Measurements from ENCODE around the gene ZNF764. TPM values are rescaled to one million over a fixed set of nuclear protein-coding genes. Genes with fewer than 3 reads are reported as not detected.

Gene ZNF764
- total RNA-seq, 1 experiment from 2014 or later = 9.1 TPM

DNA sequence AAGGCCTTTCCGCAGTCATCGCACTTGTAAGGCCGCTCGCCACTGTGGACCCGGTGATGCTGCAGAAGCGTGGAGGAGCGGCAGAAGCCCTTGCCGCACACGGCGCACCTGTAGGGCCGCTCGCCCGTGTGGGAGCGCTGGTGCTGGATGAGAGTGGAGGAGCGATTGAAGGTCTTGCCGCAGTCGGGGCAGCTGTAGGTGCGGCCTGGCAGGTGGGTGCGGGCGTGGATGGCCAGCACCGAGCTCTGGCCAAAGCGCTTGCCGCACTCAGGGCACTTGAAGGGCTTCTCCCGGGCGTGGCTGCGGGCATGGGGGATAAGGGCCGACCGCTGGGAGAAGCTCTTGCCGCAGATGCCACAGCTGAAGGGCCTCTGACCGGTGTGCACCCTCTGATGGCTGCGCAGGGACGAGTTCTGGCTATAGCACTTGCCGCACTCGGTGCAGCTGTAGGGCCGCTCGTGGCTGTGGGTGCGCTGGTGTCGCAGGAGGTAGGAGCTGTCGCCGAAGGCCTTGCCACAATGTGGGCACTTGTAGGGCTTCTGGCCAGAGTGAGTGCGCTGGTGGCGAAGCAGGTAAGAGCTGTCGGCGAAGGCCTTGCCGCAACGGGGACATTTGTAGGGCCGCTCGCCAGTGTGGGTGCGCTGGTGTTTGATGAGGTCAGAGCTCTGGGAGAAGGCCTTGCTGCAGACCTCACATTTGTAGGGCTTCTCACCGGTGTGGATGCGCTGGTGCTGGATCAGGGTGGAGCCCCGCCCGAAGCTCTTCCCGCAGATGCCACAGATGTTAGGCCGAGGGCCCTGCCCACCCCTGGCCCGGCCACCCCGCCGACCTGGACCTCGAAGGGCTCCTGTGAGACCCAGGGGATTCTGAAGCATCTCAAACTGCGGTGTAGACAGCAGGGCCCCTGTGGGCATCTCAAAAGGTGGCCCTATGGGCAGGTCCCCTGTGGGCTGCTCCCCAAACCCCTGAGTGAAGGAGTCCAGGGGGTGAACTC lies 33.3 kb downstream of the ZNF764 start:
- no TSS peak for BruUV-seq (replicated peaks)
- Histone ChIP-seq H3K27ac (ENCODE audit: low read depth, low read length) (no peak overlapping the region), H2AFZ (ENCODE audit: low read depth, low read length, poor library complexity, severe bottlenecking) (no peak overlapping the region), H4K20me1 (ENCODE audit: insufficient read depth) (no peaks in the 10 kb centered on the region), H3K79me2 (ENCODE audit: insufficient read depth, low read length) (peaks cover 12% of the 10 kb centered on the region), H3K9ac (ENCODE audit: low read length) (0 out of 2 replicates have a peak overlapping the region, but pooled peaks have one; percentile 91), H3K36me3 (ENCODE audit: control insufficient read depth in 1 of 2, insufficient read depth in 2 of 2, low read length in 2 of 2) (no peaks in the 10 kb centered on the region; a peak in 1 of 4 replicates), H3K4me3 (replicated peaks in 1 of 2; ENCODE audit: low read depth in 1 of 2, low read length in 2 of 2) (peak overlapping the region in 1 of 2 experiments; percentile 69; a peak in 1 of 4 replicates), H3K4me1 (ENCODE audit: control insufficient read depth in 1 of 2, insufficient read depth in 2 of 2, low read length in 2 of 2) (peaks cover 7 to 22% of the 10 kb centered on the region in 2 experiments), H3K4me2 (ENCODE audit: low read length) (peak overlapping the region; percentile 84), H3K27me3 (ENCODE audit: insufficient read depth, low read length) (no peaks in the 10 kb centered on the region), H3K9me2 (ENCODE audit: insufficient read depth) (no peaks in the 10 kb centered on the region), H3K9me3 (ENCODE audit: control insufficient read depth in 1 of 2, insufficient read depth in 1 of 2, low read depth in 1 of 2, low read length in 2 of 2) (no peaks in the 10 kb centered on the region)
- ATAC-seq (no peak), DNase-seq (ENCODE audit: low read depth, low spot score) (no peak)
- POLR2A ChIA-PET = interaction anchor here (1.3 kb wide), 1 partner anchor 95 kb away, joined by 3 read pairs; the partner anchor contains the start of gene DCTPP1
- RAD21 ChIA-PET (ENCODE audit: low non-redundant PET in 1 of 2, low total read pairs in 2 of 2, uncharacterized antibody in 2 of 2, unreplicated experiment in 2 of 2) = no interaction called here
- TF ChIP-seq SP1 (IDR thresholded peaks at IDR 0.05; ENCODE audit: low read depth) (no peak), POLR2AphosphoS5 (IDR thresholded peaks at IDR 0.05; ENCODE audit: low read depth, low read length) (peak; percentile 22), SIN3A (IDR thresholded peaks at IDR 0.05; ENCODE audit: low read depth) (no peak)
- intact Hi-C loops (cut with micrococcal nuclease) = loop anchor here (5.0 kb wide), 1 partner anchor 93 kb away; the partner anchor contains the start of gene DCTPP1
- CTCF ChIA-PET = interaction anchor here (0.6 to 1.3 kb wide), 3 partner anchors 10 to 272 kb away, joined by 3 to 4 read pairs (median 3); partner anchors contain the start of gene DCTPP1

GRCh38 chr16:30523768-30524574 lies 34.2 kb downstream of the ZNF764 start:
- ChIA-PET POLR2A (no interaction called here), RAD21 (ENCODE audit: low non-redundant PET in 1 of 2, low total read pairs in 2 of 2, uncharacterized antibody in 2 of 2, unreplicated experiment in 2 of 2) (no interaction called here), CTCF (no interaction called here)
- Histone ChIP-seq H3K79me2 (ENCODE audit: insufficient read depth, low read length) (peaks cover 12% of the 10 kb centered on the region), H3K36me3 (ENCODE audit: control insufficient read depth in 1 of 2, insufficient read depth in 2 of 2, low read length in 2 of 2) (no peaks in the 10 kb centered on the region; a peak in 1 of 4 replicates), H3K27me3 (ENCODE audit: insufficient read depth, low read length) (no peaks in the 10 kb centered on the region), H3K4me2 (ENCODE audit: low read length) (no peak overlapping the region), H4K20me1 (ENCODE audit: insufficient read depth) (no peaks in the 10 kb centered on the region), H3K27ac (ENCODE audit: low read depth, low read length) (no peak overlapping the region), H2AFZ (ENCODE audit: low read depth, low read length, poor library complexity, severe bottlenecking) (no peak overlapping the region), H3K9ac (ENCODE audit: low read length) (no peak overlapping the region), H3K4me1 (ENCODE audit: control insufficient read depth in 1 of 2, insufficient read depth in 2 of 2, low read length in 2 of 2) (peaks cover 7 to 22% of the 10 kb centered on the region in 2 experiments), H3K9me3 (ENCODE audit: control insufficient read depth in 1 of 2, insufficient read depth in 1 of 2, low read depth in 1 of 2, low read length in 2 of 2) (no peaks in the 10 kb centered on the region), H3K4me3 (replicated peaks in 1 of 2; ENCODE audit: low read depth in 1 of 2, low read length in 2 of 2) (no peak overlapping the region), H3K9me2 (ENCODE audit: insufficient read depth) (no peaks in the 10 kb centered on the region)
- no peak for ATAC-seq
- DNase-seq (ENCODE audit: low read depth, low spot score) = no peak
- peak; percentile 27; the same call in 1 of the 2 replicates for TF ChIP-seq POLR2AphosphoS5 (IDR thresholded peaks at IDR 0.05; ENCODE audit: low read depth, low read length)
- TF ChIP-seq, protein P1, sequence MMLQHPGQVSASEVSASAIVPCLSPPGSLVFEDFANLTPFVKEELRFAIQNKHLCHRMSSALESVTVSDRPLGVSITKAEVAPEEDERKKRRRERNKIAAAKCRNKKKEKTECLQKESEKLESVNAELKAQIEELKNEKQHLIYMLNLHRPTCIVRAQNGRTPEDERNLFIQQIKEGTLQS (IDR thresholded peaks at IDR 0.05) = no peak
- no TSS peak for BruUV-seq (replicated peaks)
- intact Hi-C loops (cut with micrococcal nuclease) = no loop called here

Data from HCT116 (cell line).